CD4-positive, alpha-beta memory T cell (primary cell): ENCODE data around the gene AK8. TPM values are rescaled to one million over a fixed set of nuclear protein-coding genes. Genes with fewer than 3 reads are reported as not detected.
A peak's percentile ranks its signal among the peaks of the same experiment; 100 is the strongest.

Experiments used
- CTCF ChIA-PET: fragments of 350-600 bp; sonication (Branson Sonifier 250); formaldehyde crosslinking; loops from one replicate; lab custom pipeline; 2021; ENCODE audit warnings: inconsistent platforms; ENCODE audit not compliant: partially characterized antibody; lab: Charles Lee
- POLR2A ChIA-PET: fragments of 350-600 bp; sonication (Branson Sonifier 250); formaldehyde crosslinking; loops from one replicate; lab custom pipeline; 2021; ENCODE audit not compliant: partially characterized antibody; lab: Charles Lee
- DNase-seq, 5 donors: peaks; one replicate each; pipeline versions ENCODE4 v3.0.0 to v3.0.0-alpha.2; 2020 to 2022; ENCODE audit warnings: mixed read lengths in 1 of 5
- H3K27ac ChIP-seq: one replicate; pipeline ENCODE4 v1.7.0; 2013; ENCODE audit warnings: low read depth, low read length
- H3K27me3 ChIP-seq: 2 replicates; pipeline ENCODE4 v1.7.0; 2013; ENCODE audit warnings: mild to moderate bottlenecking, low read length, moderate library complexity; ENCODE audit not compliant: insufficient read depth
- H3K36me3 ChIP-seq: 2 replicates; pipeline ENCODE4 v1.7.0; 2013; ENCODE audit warnings: mild to moderate bottlenecking, low read length, moderate library complexity; ENCODE audit not compliant: insufficient read depth
- H3K4me1 ChIP-seq: 2 replicates; pipeline ENCODE4 v1.7.0; 2013; ENCODE audit warnings: mild to moderate bottlenecking, low read length, moderate library complexity; ENCODE audit not compliant: insufficient read depth
- H3K4me3 ChIP-seq, 2 donors: one replicate each; pipeline ENCODE4 v1.7.0; 2013; ENCODE audit warnings: low read length in 2 of 2, mild to moderate bottlenecking in 1 of 2
- H3K9me3 ChIP-seq, 2 donors: one replicate each; pipeline ENCODE4 v1.7.0; 2013; ENCODE audit warnings: low read length in 2 of 2, control low read depth in 1 of 2; ENCODE audit not compliant: control insufficient read depth in 1 of 2
- H3K27ac Mint-ChIP-seq, 7 donors: one replicate each; pipeline ENCODE4 v1.8.0; 2020 to 2021; ENCODE audit warnings: mixed read lengths in 7 of 7, mild to moderate bottlenecking in 6 of 7, inconsistent platforms in 3 of 7, moderate library complexity in 3 of 7
- H3K27me3 Mint-ChIP-seq, 2 donors: one replicate each; pipeline ENCODE4 v1.8.0; 2020 to 2021; ENCODE audit warnings: mixed read lengths in 2 of 2
- H3K36me3 Mint-ChIP-seq, 2 donors: one replicate each; pipeline ENCODE4 v1.8.0; 2020 to 2021; ENCODE audit warnings: mixed read lengths in 2 of 2, inconsistent platforms in 1 of 2, mild to moderate bottlenecking in 1 of 2
- H3K4me1 Mint-ChIP-seq, 4 donors: one replicate each; pipeline ENCODE4 v1.8.0; 2020 to 2021; ENCODE audit warnings: mixed read lengths in 4 of 4, mild to moderate bottlenecking in 1 of 4
- H3K4me3 Mint-ChIP-seq, 8 donors: one replicate each; pipeline ENCODE4 v1.8.0; 2020 to 2021; ENCODE audit warnings: mixed read lengths in 8 of 8, mild to moderate bottlenecking in 7 of 8, moderate library complexity in 6 of 8, inconsistent platforms in 3 of 8
- H3K9me3 Mint-ChIP-seq, 8 donors: one replicate each; pipeline ENCODE4 v1.8.0; 2020 to 2021; ENCODE audit warnings: mixed read lengths in 8 of 8, mild to moderate bottlenecking in 5 of 8, inconsistent platforms in 3 of 8, moderate library complexity in 1 of 8
- intact Hi-C: fragments of 100-400 bp; cut with micrococcal nuclease; formaldehyde crosslinking; loops from one replicate; pipeline ENCODE4 v1.15.1; 2023
- polyA plus RNA-seq, 2 donors: library from polyadenylated mRNA; unstranded; fragments of 300-500 nt; fragmentation: Illumina TruSeq; gene quantifications; one replicate each; pipeline ENCODE4 v1.2.3, GENCODE V29; 2021
- total RNA-seq, 2 experiments: library from RNA; stranded (reverse); gene quantifications; one replicate each; pipeline ENCODE4 v1.2.3, GENCODE V29; 2021

Gene AK8
- total and polyA plus RNA-seq, 4 experiments from 2014 or later = 0.28 TPM; not detected in 3

- intact Hi-C loops = no loop called here
- no peak for DNase-seq
- ChIA-PET POLR2A (interaction anchor here (1.4 kb wide), 1 partner anchor 34 kb away, joined by 5 read pairs; the partner anchor contains the start of gene TSC1), CTCF (interaction anchor here (1.3 to 3.3 kb wide), 3 partner anchors 8 to 16 kb away, joined by 3 to 16 read pairs (median 5); no protein-coding TSS in a partner anchor)
- Mint-ChIP-seq H3K27me3 (no peaks in the 10 kb centered on the region), H3K27ac (peak overlapping the region in 1 of 7 donors; percentile 13), H3K4me1 (peaks cover 9 to 24% (median 14%) of the 10 kb centered on the region in 4 donors), H3K4me3 (no peak overlapping the region), H3K36me3 (peaks cover 35 to 52% of the 10 kb centered on the region in 2 donors), H3K9me3 (no peaks in the 10 kb centered on the region)
- Histone ChIP-seq H3K4me1 (peaks cover 18% of the 10 kb centered on the region), H3K36me3 (peaks cover 7% of the 10 kb centered on the region), H3K9me3 (no peaks in the 10 kb centered on the region), H3K27me3 (no peaks in the 10 kb centered on the region), H3K27ac (no peak overlapping the region), H3K4me3 (no peak overlapping the region)
Observed at GRCh38 chr9:132910376-132910775, 32.3 kb upstream of the AK8 start.

- H3K36me3 ChIP-seq = peaks cover 14% of the 10 kb centered on the region
- H3K4me1 ChIP-seq = peaks cover 18% of the 10 kb centered on the region
- H3K9me3 ChIP-seq = no peaks in the 10 kb centered on the region
- no peak overlapping the region for H3K27ac ChIP-seq
- H3K4me3 ChIP-seq = no peak overlapping the region
- H3K27me3 Mint-ChIP-seq = no peaks in the 10 kb centered on the region
- peaks cover 33 to 53% of the 10 kb centered on the region in 2 donors for H3K36me3 Mint-ChIP-seq
- H3K27me3 ChIP-seq = no peaks in the 10 kb centered on the region
- peaks cover 9 to 24% (median 14%) of the 10 kb centered on the region in 4 donors for H3K4me1 Mint-ChIP-seq
- peak overlapping the region in 2 of 8 donors; percentile 71 to 80 for H3K4me3 Mint-ChIP-seq
- H3K27ac Mint-ChIP-seq = peak overlapping the region in 5 of 7 donors; percentile 61 to 92 (median 81)
- ChIA-PET POLR2A (interaction anchor here (1.0 to 2.0 kb wide), 2 partner anchors 32 to 35 kb away, joined by 4 to 11 read pairs; partner anchors contain the start of gene TSC1), CTCF (interaction anchor here (0.6 to 3.3 kb wide), 6 partner anchors 9 to 644 kb away, joined by 3 to 16 read pairs (median 3); no protein-coding TSS in a partner anchor)
- no peaks in the 10 kb centered on the region for H3K9me3 Mint-ChIP-seq
- intact Hi-C loops = loop anchor here (10.0 kb wide), 2 partner anchors 65 to 495 kb away; partner anchors contain the start of gene CFAP77
- no peak for DNase-seq
Observed at GRCh38 chr9:132909311-132909710, 31.2 kb upstream of the AK8 start.

GRCh38 chr9:132908635-132909034, 30.6 kb upstream of the AK8 start:
- H3K4me3 Mint-ChIP-seq = peak overlapping the region; percentile 15 to 80 (median 70)
- peaks cover 20% of the 10 kb centered on the region for H3K36me3 ChIP-seq

GRCh38 chr9:132905726-132906125, 27.6 kb upstream of the AK8 start:
- Histone ChIP-seq H3K27me3 (no peaks in the 10 kb centered on the region), H3K36me3 (peaks cover 31% of the 10 kb centered on the region), H3K27ac (no peak overlapping the region), H3K4me3 (no peak overlapping the region), H3K4me1 (peaks cover 18% of the 10 kb centered on the region), H3K9me3 (no peaks in the 10 kb centered on the region)
- H3K27ac Mint-ChIP-seq = no peak overlapping the region
- peaks cover 15 to 30% (median 21%) of the 10 kb centered on the region in 4 donors for H3K4me1 Mint-ChIP-seq
- no peaks in the 10 kb centered on the region for H3K9me3 Mint-ChIP-seq
- H3K36me3 Mint-ChIP-seq = peaks cover 29 to 52% of the 10 kb centered on the region in 2 donors
- H3K27me3 Mint-ChIP-seq = no peaks in the 10 kb centered on the region
- no peak overlapping the region for H3K4me3 Mint-ChIP-seq
- intact Hi-C loops = loop anchor here (10.0 kb wide), 2 partner anchors 61 to 491 kb away; partner anchors contain the start of gene CFAP77
- no peak for DNase-seq
- ChIA-PET CTCF (interaction anchor here (1.4 to 1.7 kb wide), 2 partner anchors 13 to 69 kb away, joined by 4 to 6 read pairs; no protein-coding TSS in a partner anchor), POLR2A (interaction anchor here (1.4 kb wide), 1 partner anchor 40 kb away, joined by 3 read pairs; no protein-coding TSS in a partner anchor)

More at GRCh38 chr9:132908635-132909034, 30.6 kb upstream of the AK8 start:
- Mint-ChIP-seq H3K9me3 (no peaks in the 10 kb centered on the region), H3K36me3 (peaks cover 37 to 53% of the 10 kb centered on the region in 2 donors), H3K27me3 (no peaks in the 10 kb centered on the region), H3K4me1 (peaks cover 9 to 24% (median 14%) of the 10 kb centered on the region in 4 donors), H3K27ac (peak overlapping the region; percentile 61 to 92 (median 82))
- no peaks in the 10 kb centered on the region for H3K27me3 ChIP-seq
- ChIA-PET CTCF (interaction anchor here (0.8 to 3.3 kb wide), 4 partner anchors 8 to 114 kb away, joined by 3 to 16 read pairs (median 4); no protein-coding TSS in a partner anchor), POLR2A (interaction anchor here (0.9 to 2.0 kb wide), 4 partner anchors 30 to 499 kb away, joined by 3 to 11 read pairs (median 4); partner anchors contain the start of genes CFAP77, SPACA9 and TSC1)
- H3K27ac ChIP-seq = no peak overlapping the region
- H3K9me3 ChIP-seq = no peaks in the 10 kb centered on the region
- intact Hi-C loops = loop anchor here (10.0 kb wide), 2 partner anchors 64 to 494 kb away; partner anchors contain the start of gene CFAP77
- H3K4me3 ChIP-seq = no peak overlapping the region
- peaks cover 18% of the 10 kb centered on the region for H3K4me1 ChIP-seq
- peak; percentile 55 to 69 (median 65) for DNase-seq

- intact Hi-C loops = loop anchor here (10.0 kb wide), 2 partner anchors 59 to 489 kb away; partner anchors contain the start of gene CFAP77
- Mint-ChIP-seq H3K27ac (peak overlapping the region in 1 of 7 donors; percentile 68), H3K27me3 (no peaks in the 10 kb centered on the region), H3K36me3 (peaks cover 33 to 59% of the 10 kb centered on the region in 2 donors), H3K9me3 (no peaks in the 10 kb centered on the region), H3K4me3 (no peak overlapping the region), H3K4me1 (peaks cover 9 to 23% (median 14%) of the 10 kb centered on the region in 4 donors)
- H3K36me3 ChIP-seq = peaks cover 48% of the 10 kb centered on the region
- H3K4me1 ChIP-seq = peaks cover 11% of the 10 kb centered on the region
- POLR2A ChIA-PET = interaction anchor here (1.4 kb wide), 1 partner anchor 41 kb away, joined by 3 read pairs; no protein-coding TSS in a partner anchor
- no peaks in the 10 kb centered on the region for H3K27me3 ChIP-seq
- CTCF ChIA-PET = interaction anchor here (1.0 to 3.7 kb wide), 8 partner anchors 8 to 71 kb away, joined by 3 to 29 read pairs (median 6); no protein-coding TSS in a partner anchor
- no peak for DNase-seq
- no peak overlapping the region for H3K4me3 ChIP-seq
- no peaks in the 10 kb centered on the region for H3K9me3 ChIP-seq
- H3K27ac ChIP-seq = no peak overlapping the region
Observed at GRCh38 chr9:132903574-132904492, 25.7 kb upstream of the AK8 start.

- no peaks in the 10 kb centered on the region for H3K27me3 ChIP-seq
- peaks cover 39 to 66% of the 10 kb centered on the region in 2 donors for H3K36me3 Mint-ChIP-seq
- ChIA-PET POLR2A (interaction anchor here (1.3 to 1.6 kb wide), 2 partner anchors 42 to 232 kb away, joined by 7 read pairs; partner anchors contain the start of genes DDX31, GTF3C4 and TSC1), CTCF (interaction anchor here (0.6 to 5.2 kb wide), 29 partner anchors 7 to 492 kb away, joined by 3 to 55 read pairs (median 4); partner anchors contain the start of genes AK8, CFAP77, GFI1B and SPACA9)
- H3K27ac ChIP-seq = peak overlapping the region; percentile 12
- H3K4me3 Mint-ChIP-seq = no peak overlapping the region
- no peaks in the 10 kb centered on the region for H3K9me3 ChIP-seq
- no peaks in the 10 kb centered on the region for H3K4me1 ChIP-seq
- intact Hi-C loops = loop anchor here (1.0 to 10.0 kb wide), 3 partner anchors 57 to 487 kb away; partner anchors contain the start of gene CFAP77
- peaks cover 63% of the 10 kb centered on the region for H3K36me3 ChIP-seq
- DNase-seq = peak; percentile 77 to 82 (median 81)
- no peaks in the 10 kb centered on the region for H3K27me3 Mint-ChIP-seq
- H3K4me1 Mint-ChIP-seq = peaks cover 4 to 14% (median 7%) of the 10 kb centered on the region in 4 donors
- no peak overlapping the region for H3K4me3 ChIP-seq
- H3K27ac Mint-ChIP-seq = peak overlapping the region; percentile 3 to 87 (median 65)
- H3K9me3 Mint-ChIP-seq = no peaks in the 10 kb centered on the region
Observed at GRCh38 chr9:132901858-132902831, 24.1 kb upstream of the AK8 start.
